OCI-LY7 (cell line): ENCODE measurements around the gene RD3L. TPM values are rescaled to one million over a fixed set of nuclear protein-coding genes. Genes with fewer than 3 reads are reported as not detected.

ENCODE experiments used
- BruUV-seq: library from RNA; stranded (reverse); fragments of 400-500 nt; replicated peaks from 2 replicates; lab custom pipeline; 2021; lab: Mats Ljungman, UMichigan
- CTCF ChIA-PET: fragments of 300-600 bp; sonication (Branson Sonifier 250); formaldehyde crosslinking; loops from one replicate; lab custom pipeline; 2022; ENCODE audit warnings: antibody characterized with exemption; ENCODE audit not compliant: unreplicated experiment; lab: Charles Lee
- POLR2A ChIA-PET: fragments of 300-600 bp; sonication (Branson Sonifier 250); formaldehyde crosslinking; loops from one replicate; lab custom pipeline; 2022; ENCODE audit warnings: antibody characterized with exemption; lab: Charles Lee
- DNase-seq: peaks from one replicate; pipeline ENCODE4 v3.0.0-alpha.2; 2015; ENCODE audit warnings: low spot score
- H2AFZ ChIP-seq: fragments of 200-600 bp; sonication (generic), shearing (Covaris generic); 2 replicates; pipeline ENCODE4 v1.6.1; 2014; ENCODE audit warnings: mild to moderate bottlenecking, antibody characterized with exemption, low read length, moderate library complexity
- H3K27ac ChIP-seq: fragments of 200-600 bp; sonication (generic); 2 replicates; pipeline ENCODE4 v1.5.1; 2014; ENCODE audit warnings: mixed run types, low read depth, mild to moderate bottlenecking, moderate library complexity, low read length, inconsistent platforms; ENCODE audit not compliant: poor library complexity, severe bottlenecking
- H3K36me3 ChIP-seq: fragments of 200-600 bp; sonication (generic); 2 replicates; pipeline ENCODE4 v1.6.1; 2014; ENCODE audit warnings: mild to moderate bottlenecking, antibody characterized with exemption, low read length, moderate library complexity, mixed read lengths; ENCODE audit not compliant: insufficient read depth
- H3K4me1 ChIP-seq: fragments of 200-600 bp; sonication (generic); 2 replicates; pipeline ENCODE4 v1.5.1; 2014; ENCODE audit warnings: mild to moderate bottlenecking, low read length; ENCODE audit not compliant: insufficient read depth, poor library complexity, severe bottlenecking
- H3K4me2 ChIP-seq: fragments of 200-600 bp; sonication (generic); 2 replicates; pipeline ENCODE4 v1.6.1; 2014; ENCODE audit warnings: mild to moderate bottlenecking, low read length
- H3K4me3 ChIP-seq: fragments of 200-600 bp; sonication (generic); 2 replicates; pipeline ENCODE4 v1.5.1; 2014; ENCODE audit warnings: mild to moderate bottlenecking, low read depth, low read length; ENCODE audit not compliant: poor library complexity, severe bottlenecking
- H3K79me2 ChIP-seq: fragments of 200-600 bp; sonication (generic); 2 replicates; pipeline ENCODE4 v1.6.1; 2016; ENCODE audit warnings: low read depth, mild to moderate bottlenecking, low read length, moderate library complexity, mixed read lengths; ENCODE audit not compliant: insufficient read depth
- H3K9me2 ChIP-seq: fragments of 200-600 bp; sonication (generic); 2 replicates; pipeline ENCODE4 v1.6.1; 2016; ENCODE audit warnings: mild to moderate bottlenecking, low read length, mixed read lengths; ENCODE audit not compliant: insufficient read depth
- H3K9me3 ChIP-seq: fragments of 200-600 bp; sonication (generic); 2 replicates; pipeline ENCODE4 v1.6.1; 2014; ENCODE audit warnings: mild to moderate bottlenecking, mixed run types, low read length, mixed read lengths
- H4K20me1 ChIP-seq: fragments of 200-600 bp; sonication (generic); 2 replicates; pipeline ENCODE4 v1.6.1; 2014; ENCODE audit warnings: mild to moderate bottlenecking, antibody characterized with exemption, low read length, moderate library complexity, mixed read lengths; ENCODE audit not compliant: insufficient read depth
- EZH2phosphoT487 ChIP-seq: fragments of 200-600 bp; sonication (generic); IDR thresholded peaks from 2 replicates; pipeline ENCODE4 v1.6.1; 2018; ENCODE audit warnings: low read depth, borderline replicate concordance, mild to moderate bottlenecking, mixed run types, antibody characterized with exemption, low read length, moderate library complexity, mixed read lengths
- intact Hi-C: fragments of 100-400 bp; cut with micrococcal nuclease; formaldehyde crosslinking; loops from one replicate; pipeline ENCODE4 v1.10.0; 2022; ENCODE audit not compliant: unreplicated experiment
- total RNA-seq, 2 experiments: library from RNA; depleted of rRNA in 1 of 2; stranded (reverse); fragments of >200 nt in 1 of 2; shearing (Covaris generic) in 1 of 2; gene quantifications; 2 replicates each; pipeline ENCODE4 v1.2.3, GENCODE V29; 2014 to 2022
- TF ChIP-seq, protein P1 (sequence below): fragments of 200-600 bp; sonication (generic); conservative IDR thresholded peaks from 2 replicates; pipeline ENCODE4 v1.5.1; 2014; ENCODE audit warnings: mild to moderate bottlenecking, antibody characterized with exemption, low read length, moderate library complexity, mixed read lengths

The RD3L gene
- total RNA-seq, 2 experiments from 2014 or later = not detected

DNA sequence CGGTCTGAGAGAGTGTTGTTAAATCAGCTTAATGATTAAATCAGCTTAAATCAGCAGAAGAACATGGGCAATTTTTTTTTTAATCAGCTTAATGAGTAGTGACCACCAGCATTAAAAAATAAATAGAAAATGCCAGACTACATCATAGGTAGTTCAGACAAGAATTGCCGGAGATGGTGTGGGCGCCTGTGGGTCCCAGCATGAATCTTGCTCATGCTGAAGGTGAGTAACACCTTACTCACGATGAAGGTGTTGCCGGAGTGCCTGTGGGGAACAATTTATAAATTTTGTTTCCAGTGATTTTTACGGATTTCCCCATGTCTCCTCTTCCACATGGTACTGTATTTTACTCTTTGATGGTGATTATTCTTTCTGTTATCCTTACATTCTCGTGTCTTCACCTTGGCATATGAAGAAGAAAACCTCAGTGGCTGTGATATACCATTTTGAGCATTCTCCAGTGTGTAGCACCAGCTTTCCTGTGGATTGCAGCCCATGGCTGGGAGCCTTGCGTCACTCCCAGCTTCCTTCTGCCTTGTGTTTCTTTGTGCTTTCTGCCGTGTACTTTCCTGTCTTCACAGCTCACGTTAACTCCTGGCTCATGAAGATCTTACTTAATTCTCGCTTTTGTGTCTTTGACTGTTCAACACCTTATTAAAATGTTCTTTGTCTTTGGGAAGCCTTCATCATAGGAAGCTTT lies 9.4 kb downstream of the RD3L start:
- Histone ChIP-seq H3K9me3 (no peaks in the 10 kb centered on the region), H3K4me1 (peaks cover 3% of the 10 kb centered on the region), H2AFZ (no peak overlapping the region), H3K4me3 (no peak overlapping the region), H3K9me2 (no peaks in the 10 kb centered on the region), H3K36me3 (no peaks in the 10 kb centered on the region), H3K27ac (no peak overlapping the region), H3K4me2 (no peak overlapping the region), H4K20me1 (no peaks in the 10 kb centered on the region), H3K79me2 (no peaks in the 10 kb centered on the region)
- TF ChIP-seq, protein P1, sequence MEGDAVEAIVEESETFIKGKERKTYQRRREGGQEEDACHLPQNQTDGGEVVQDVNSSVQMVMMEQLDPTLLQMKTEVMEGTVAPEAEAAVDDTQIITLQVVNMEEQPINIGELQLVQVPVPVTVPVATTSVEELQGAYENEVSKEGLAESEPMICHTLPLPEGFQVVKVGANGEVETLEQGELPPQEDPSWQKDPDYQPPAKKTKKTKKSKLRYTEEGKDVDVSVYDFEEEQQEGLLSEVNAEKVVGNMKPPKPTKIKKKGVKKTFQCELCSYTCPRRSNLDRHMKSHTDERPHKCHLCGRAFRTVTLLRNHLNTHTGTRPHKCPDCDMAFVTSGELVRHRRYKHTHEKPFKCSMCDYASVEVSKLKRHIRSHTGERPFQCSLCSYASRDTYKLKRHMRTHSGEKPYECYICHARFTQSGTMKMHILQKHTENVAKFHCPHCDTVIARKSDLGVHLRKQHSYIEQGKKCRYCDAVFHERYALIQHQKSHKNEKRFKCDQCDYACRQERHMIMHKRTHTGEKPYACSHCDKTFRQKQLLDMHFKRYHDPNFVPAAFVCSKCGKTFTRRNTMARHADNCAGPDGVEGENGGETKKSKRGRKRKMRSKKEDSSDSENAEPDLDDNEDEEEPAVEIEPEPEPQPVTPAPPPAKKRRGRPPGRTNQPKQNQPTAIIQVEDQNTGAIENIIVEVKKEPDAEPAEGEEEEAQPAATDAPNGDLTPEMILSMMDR = no peak
- no peak for TF ChIP-seq EZH2phosphoT487
- ChIA-PET POLR2A (no interaction called here), CTCF (no interaction called here)
- DNase-seq = no peak
- BruUV-seq = no TSS peak
- intact Hi-C loops = no loop called here

DNA sequence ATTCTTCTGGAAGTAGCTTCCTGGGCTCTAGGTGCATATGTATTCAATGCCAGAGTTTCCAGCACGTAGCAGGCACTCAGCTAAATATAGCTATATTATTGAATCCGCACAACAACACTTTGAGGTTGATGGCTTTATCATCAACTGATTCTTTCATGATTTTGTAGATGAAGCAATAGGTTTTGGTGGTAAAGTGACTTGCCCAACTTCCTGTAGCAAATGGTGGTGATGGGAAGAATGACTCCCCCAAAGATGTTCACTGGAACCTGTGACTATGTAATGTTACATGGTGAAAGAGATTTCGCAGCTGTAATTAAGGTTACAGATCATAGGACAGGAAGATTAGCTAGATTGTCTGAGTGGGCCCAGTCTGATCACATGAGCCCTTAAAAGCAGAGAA lies 10.9 kb downstream of the RD3L start:
- no peak overlapping the region for H2AFZ ChIP-seq

More for the DNA sequence above, 10.9 kb downstream of the RD3L start:
- CTCF ChIA-PET = no interaction called here
- intact Hi-C loops = no loop called here
- Histone ChIP-seq H4K20me1 (no peaks in the 10 kb centered on the region), H3K9me3 (no peaks in the 10 kb centered on the region), H3K4me1 (peaks cover 3% of the 10 kb centered on the region), H3K27ac (no peak overlapping the region), H3K79me2 (no peaks in the 10 kb centered on the region), H3K4me2 (no peak overlapping the region), H3K4me3 (no peak overlapping the region), H3K36me3 (no peaks in the 10 kb centered on the region), H3K9me2 (no peaks in the 10 kb centered on the region)
- no peak for DNase-seq
- TF ChIP-seq EZH2phosphoT487 = no peak
- TF ChIP-seq, protein P1 = no peak
- POLR2A ChIA-PET = interaction anchor here (0.7 to 1.1 kb wide), 3 partner anchors 9 to 114 kb away, joined by 3 to 5 read pairs (median 4); no protein-coding TSS in a partner anchor
- BruUV-seq = no TSS peak
